ENCODE results near the gene SYPL2. TPM values are rescaled to one million over a fixed set of nuclear protein-coding genes. Genes with fewer than 3 reads are reported as not detected.
A peak's percentile ranks its signal among the peaks of the same experiment; 100 is the strongest.
"Not testable (repeated sequence)": the region's sequence is repeated elsewhere in the genome, so short reads cannot be mapped to it uniquely, and the experiment has no call there.

The SYPL2 gene
- total and polyA plus RNA-seq, 7 experiments from 2014 or later = 0.43 TPM; not detected in 6

GRCh38 chr1:109445949-109446695 is 20.2 kb upstream of the SYPL2 start:
- H3K4me1 Mint-ChIP-seq; intact Hi-C loops (cut with micrococcal nuclease); H3K4me3 Mint-ChIP-seq; POLR2A ChIA-PET; H3K27ac Mint-ChIP-seq; DNase-seq; ATAC-seq; H3K27me3 ChIP-seq (ENCODE audit: control insufficient read depth in 2 of 2, insufficient read depth in 2 of 2, low read length in 2 of 2); H3K9me3 ChIP-seq (ENCODE audit: control insufficient read depth in 2 of 3, low read length in 3 of 3); H3K36me3 ChIP-seq (ENCODE audit: control insufficient read depth in 2 of 3, insufficient read depth in 3 of 3, low read length in 3 of 3); CTCF ChIA-PET; H3K4me1 ChIP-seq (ENCODE audit: control insufficient read depth in 2 of 2, insufficient read depth in 2 of 2, low read length in 2 of 2); H3K4me3 ChIP-seq (ENCODE audit: low read length); H3K9me3 Mint-ChIP-seq; H3K36me3 Mint-ChIP-seq; H3K27ac ChIP-seq (ENCODE audit: low read depth, low read length): not testable (repeated sequence)
- H3K27me3 Mint-ChIP-seq = peaks cover 20 to 49% (median 27%) of the 10 kb centered on the region in 5 donors

GRCh38 chr1:109447524-109447923 is 18.8 kb upstream of the SYPL2 start:
- Mint-ChIP-seq H3K27ac (no peak overlapping the region), H3K4me3 (no peak overlapping the region), H3K4me1 (no peaks in the 10 kb centered on the region), H3K27me3 (peaks cover 24 to 58% (median 37%) of the 10 kb centered on the region in 5 donors), H3K36me3 (peaks cover 0 to 3% (median 0%) of the 10 kb centered on the region in 5 donors), H3K9me3 (peaks cover 0 to 7% (median 2%) of the 10 kb centered on the region in 11 donors)
- H3K36me3 ChIP-seq (ENCODE audit: control insufficient read depth in 2 of 3, insufficient read depth in 3 of 3, low read length in 3 of 3) = no peaks in the 10 kb centered on the region
- ChIA-PET POLR2A (no interaction called here), CTCF (interaction anchor here (0.6 kb wide), 1 partner anchor 718 kb away, joined by 4 read pairs; no protein-coding TSS in a partner anchor)
- H3K27me3 ChIP-seq (ENCODE audit: control insufficient read depth in 2 of 2, insufficient read depth in 2 of 2, low read length in 2 of 2) = peaks cover 3 to 5% of the 10 kb centered on the region in 2 donors
- H3K4me3 ChIP-seq (ENCODE audit: low read length) = no peak overlapping the region
- intact Hi-C loops (cut with micrococcal nuclease) = no loop called here
- ATAC-seq = no peak
- DNase-seq = no peak
- no peaks in the 10 kb centered on the region for H3K9me3 ChIP-seq (ENCODE audit: control insufficient read depth in 2 of 3, low read length in 3 of 3)
- H3K27ac ChIP-seq (ENCODE audit: low read depth, low read length) = no peak overlapping the region
- no peaks in the 10 kb centered on the region for H3K4me1 ChIP-seq (ENCODE audit: control insufficient read depth in 2 of 2, insufficient read depth in 2 of 2, low read length in 2 of 2)

- Mint-ChIP-seq H3K4me3 (no peak overlapping the region), H3K27ac (no peak overlapping the region), H3K9me3 (peaks cover 0 to 37% (median 14%) of the 10 kb centered on the region in 11 donors), H3K36me3 (peaks cover 0 to 13% (median 3%) of the 10 kb centered on the region in 5 donors), H3K4me1 (no peaks in the 10 kb centered on the region), H3K27me3 (peaks cover 22 to 57% (median 46%) of the 10 kb centered on the region in 5 donors)
- Histone ChIP-seq H3K36me3 (ENCODE audit: control insufficient read depth in 2 of 3, insufficient read depth in 3 of 3, low read length in 3 of 3) (no peaks in the 10 kb centered on the region), H3K27me3 (ENCODE audit: control insufficient read depth in 2 of 2, insufficient read depth in 2 of 2, low read length in 2 of 2) (no peaks in the 10 kb centered on the region), H3K4me1 (ENCODE audit: control insufficient read depth in 2 of 2, insufficient read depth in 2 of 2, low read length in 2 of 2) (no peaks in the 10 kb centered on the region), H3K4me3 (ENCODE audit: low read length) (no peak overlapping the region), H3K27ac (ENCODE audit: low read depth, low read length) (no peak overlapping the region), H3K9me3 (ENCODE audit: control insufficient read depth in 2 of 3, low read length in 3 of 3) (peaks cover 0 to 4% (median 0%) of the 10 kb centered on the region in 3 experiments)
- intact Hi-C loops (cut with micrococcal nuclease) = no loop called here
- ChIA-PET CTCF (no interaction called here), POLR2A (no interaction called here)
- ATAC-seq (no peak), DNase-seq (no peak)
These were observed 11.7 kb upstream of the SYPL2 start for GRCh38 chr1:109454497-109455133.

GRCh38 chr1:109457819-109458218 is 8.5 kb upstream of the SYPL2 start:
- H3K4me3 Mint-ChIP-seq = no peak overlapping the region
- H3K9me3 Mint-ChIP-seq = peaks cover 0 to 36% (median 14%) of the 10 kb centered on the region in 11 donors
- H3K4me1 Mint-ChIP-seq = no peaks in the 10 kb centered on the region

GRCh38 chr1:109466125-109466451 is 258 bp upstream of the SYPL2 start:
- Histone ChIP-seq H3K27me3 (ENCODE audit: control insufficient read depth in 2 of 2, insufficient read depth in 2 of 2, low read length in 2 of 2) (peaks cover 9 to 16% of the 10 kb centered on the region in 2 donors), H3K4me3 (ENCODE audit: low read length) (peak overlapping the region; percentile 44), H3K4me1 (ENCODE audit: control insufficient read depth in 2 of 2, insufficient read depth in 2 of 2, low read length in 2 of 2) (peaks cover 0 to 3% of the 10 kb centered on the region in 2 donors)

More at GRCh38 chr1:109457819-109458218, 8.5 kb upstream of the SYPL2 start:
- ATAC-seq (no peak), DNase-seq (no peak)
- H3K27ac Mint-ChIP-seq = no peak overlapping the region
- no peak overlapping the region for H3K27ac ChIP-seq (ENCODE audit: low read depth, low read length)
- H3K36me3 ChIP-seq (ENCODE audit: control insufficient read depth in 2 of 3, insufficient read depth in 3 of 3, low read length in 3 of 3) = no peaks in the 10 kb centered on the region
- H3K9me3 ChIP-seq (ENCODE audit: control insufficient read depth in 2 of 3, low read length in 3 of 3) = peaks cover 0 to 4% (median 0%) of the 10 kb centered on the region in 3 experiments
- POLR2A ChIA-PET = no interaction called here
- intact Hi-C loops (cut with micrococcal nuclease) = no loop called here
- CTCF ChIA-PET = no interaction called here
- peaks cover 0 to 13% (median 3%) of the 10 kb centered on the region in 5 donors for H3K36me3 Mint-ChIP-seq
- H3K4me3 ChIP-seq (ENCODE audit: low read length) = no peak overlapping the region
- no peaks in the 10 kb centered on the region for H3K27me3 ChIP-seq (ENCODE audit: control insufficient read depth in 2 of 2, insufficient read depth in 2 of 2, low read length in 2 of 2)
- H3K27me3 Mint-ChIP-seq = peaks cover 33 to 61% (median 48%) of the 10 kb centered on the region in 5 donors
- H3K4me1 ChIP-seq (ENCODE audit: control insufficient read depth in 2 of 2, insufficient read depth in 2 of 2, low read length in 2 of 2) = no peaks in the 10 kb centered on the region

GRCh38 chr1:109467301-109467777 is 993 bp downstream of the SYPL2 start:
- ATAC-seq (no peak), DNase-seq (no peak)
- intact Hi-C loops (cut with micrococcal nuclease) = loop anchor here (5.0 kb wide), 1 partner anchor 40 kb away; the partner anchor contains the start of gene PSMA5 (in 2 of the 2)
- Mint-ChIP-seq H3K36me3 (no peaks in the 10 kb centered on the region), H3K4me3 (peak overlapping the region in 9 of 10 donors; percentile 14 to 84 (median 68)), H3K4me1 (peaks cover 0 to 11% (median 7%) of the 10 kb centered on the region in 7 donors), H3K27me3 (peaks cover 65 to 88% (median 75%) of the 10 kb centered on the region in 5 donors), H3K27ac (no peak overlapping the region), H3K9me3 (no peaks in the 10 kb centered on the region)
- Histone ChIP-seq H3K4me1 (ENCODE audit: control insufficient read depth in 2 of 2, insufficient read depth in 2 of 2, low read length in 2 of 2) (peaks cover 0 to 3% of the 10 kb centered on the region in 2 donors), H3K36me3 (ENCODE audit: control insufficient read depth in 2 of 3, insufficient read depth in 3 of 3, low read length in 3 of 3) (no peaks in the 10 kb centered on the region), H3K4me3 (ENCODE audit: low read length) (no peak overlapping the region), H3K27me3 (ENCODE audit: control insufficient read depth in 2 of 2, insufficient read depth in 2 of 2, low read length in 2 of 2) (peaks cover 11 to 16% of the 10 kb centered on the region in 2 donors), H3K9me3 (ENCODE audit: control insufficient read depth in 2 of 3, low read length in 3 of 3) (no peaks in the 10 kb centered on the region), H3K27ac (ENCODE audit: low read depth, low read length) (no peak overlapping the region)
- POLR2A ChIA-PET = no interaction called here
- CTCF ChIA-PET = no interaction called here

More at GRCh38 chr1:109466125-109466451, 258 bp upstream of the SYPL2 start:
- H3K27me3 Mint-ChIP-seq = peaks cover 68 to 89% (median 79%) of the 10 kb centered on the region in 5 donors
- peak overlapping the region in 3 of 9 donors; percentile 31 to 73 (median 67) for H3K27ac Mint-ChIP-seq
- H3K4me1 Mint-ChIP-seq = peaks cover 0 to 11% (median 7%) of the 10 kb centered on the region in 7 donors
- Histone ChIP-seq H3K27ac (ENCODE audit: low read depth, low read length) (no peak overlapping the region), H3K36me3 (ENCODE audit: control insufficient read depth in 2 of 3, insufficient read depth in 3 of 3, low read length in 3 of 3) (no peaks in the 10 kb centered on the region), H3K9me3 (ENCODE audit: control insufficient read depth in 2 of 3, low read length in 3 of 3) (no peaks in the 10 kb centered on the region)
- DNase-seq (peak in 1 of 9 donors; percentile 17), ATAC-seq (no peak)
- POLR2A ChIA-PET = no interaction called here
- no peaks in the 10 kb centered on the region for H3K9me3 Mint-ChIP-seq
- CTCF ChIA-PET = no interaction called here
- H3K4me3 Mint-ChIP-seq = peak overlapping the region; percentile 45 to 89 (median 82)
- intact Hi-C loops (cut with micrococcal nuclease) = loop anchor here (5.0 kb wide), 1 partner anchor 39 kb away; the partner anchor contains the start of gene PSMA5 (in 2 of the 2)
- no peaks in the 10 kb centered on the region for H3K36me3 Mint-ChIP-seq

Measured in naive thymus-derived CD4-positive, alpha-beta T cell (primary cell).